ENCODE measurements around the gene EPHA6.

The EPHA6 gene

DNA sequence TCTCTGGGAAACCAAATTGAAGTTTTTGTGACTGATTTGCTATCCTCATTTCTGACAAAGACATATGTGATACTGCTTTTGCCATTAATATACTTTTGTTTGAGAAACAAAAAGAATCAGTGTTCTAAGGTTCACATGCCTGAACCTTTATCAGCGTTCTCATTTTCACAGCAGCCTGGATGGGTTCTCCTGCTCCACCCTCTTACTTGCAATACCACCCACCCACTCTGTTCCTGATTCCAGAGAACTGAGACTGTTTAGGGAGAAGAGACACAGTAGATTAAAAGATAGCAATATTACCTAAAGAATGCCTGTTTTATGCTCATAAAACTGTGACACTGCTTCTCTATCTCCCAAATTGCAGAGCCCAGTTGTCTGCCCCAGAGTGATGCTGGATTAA, 924.4 kb downstream of the EPHA6 start:
- WGBS, result 92% methylated on average over 1 of the region's 1 CpG
- Histone ChIP-seq H3K27ac (ENCODE audit: low read depth, low read length) (no peak overlapping the region), H3K9me3 (ENCODE audit: insufficient read depth, low read depth, low read length) (no peaks in the 10 kb centered on the region), H3K9ac (ENCODE audit: low read depth, low read length) (no peak overlapping the region), H3K4me1 (ENCODE audit: insufficient read depth, low read length) (peaks cover 3% of the 10 kb centered on the region; the same call in 1 of the 2 replicates), H3K36me3 (ENCODE audit: insufficient read depth, low read length) (no peaks in the 10 kb centered on the region), H3K27me3 (ENCODE audit: insufficient read depth, low read length) (no peaks in the 10 kb centered on the region), H3K4me3 (ENCODE audit: low read length) (no peak overlapping the region)

DNA sequence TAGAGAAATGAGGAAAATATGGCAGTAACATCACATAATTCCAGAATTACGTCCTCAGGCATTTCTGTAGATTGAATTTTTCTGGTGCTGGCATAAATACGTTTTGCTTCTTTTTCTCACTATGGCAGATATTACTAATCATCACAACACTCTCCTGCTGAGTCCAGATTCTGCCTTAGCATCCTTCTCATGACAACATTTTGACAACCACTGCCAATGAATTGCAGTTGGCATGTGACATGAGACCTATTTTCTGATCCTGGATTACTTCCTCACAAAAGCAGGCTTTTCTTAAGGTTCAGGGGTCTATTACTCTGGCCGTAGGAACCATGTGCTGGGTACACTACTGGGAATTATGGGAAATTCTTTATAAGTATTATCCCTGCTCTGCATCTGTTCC, 927.6 kb downstream of the EPHA6 start:
- Histone ChIP-seq H3K27ac (ENCODE audit: low read depth, low read length) (no peak overlapping the region), H3K9ac (ENCODE audit: low read depth, low read length) (no peak overlapping the region), H3K4me1 (ENCODE audit: insufficient read depth, low read length) (peaks cover 2% of the 10 kb centered on the region; the same call in 1 of the 2 replicates), H3K36me3 (ENCODE audit: insufficient read depth, low read length) (no peaks in the 10 kb centered on the region), H3K9me3 (ENCODE audit: insufficient read depth, low read depth, low read length) (no peaks in the 10 kb centered on the region), H3K4me3 (ENCODE audit: low read length) (no peak overlapping the region), H3K27me3 (ENCODE audit: insufficient read depth, low read length) (no peaks in the 10 kb centered on the region)
- WGBS, result 91% methylated on average over 2 of the region's 3 CpGs

DNA sequence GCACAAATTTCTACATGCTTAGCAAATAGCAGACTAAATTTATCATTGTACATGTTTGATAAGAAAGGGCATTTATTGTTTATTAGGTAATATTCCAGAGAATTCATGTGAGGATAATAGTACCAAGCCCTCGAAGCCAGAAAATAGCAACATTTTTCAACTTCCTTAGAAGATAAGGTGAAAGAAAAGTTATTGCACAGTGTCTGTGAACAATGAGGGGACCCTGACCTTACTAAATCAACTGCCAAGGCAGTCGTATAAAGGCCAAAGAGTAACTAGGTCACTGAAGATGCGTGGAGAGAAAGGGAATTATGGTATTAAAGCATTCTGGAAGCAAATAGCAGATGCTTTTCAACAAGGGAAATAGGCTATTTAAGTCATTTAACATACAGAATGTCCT, 929.9 kb downstream of the EPHA6 start:
- H3K9ac ChIP-seq (ENCODE audit: low read depth, low read length), result no peak overlapping the region
- no peaks in the 10 kb centered on the region for H3K9me3 ChIP-seq (ENCODE audit: insufficient read depth, low read depth, low read length)
- no peak overlapping the region for H3K27ac ChIP-seq (ENCODE audit: low read depth, low read length)
- H3K36me3 ChIP-seq (ENCODE audit: insufficient read depth, low read length), result no peaks in the 10 kb centered on the region
- H3K27me3 ChIP-seq (ENCODE audit: insufficient read depth, low read length), result no peaks in the 10 kb centered on the region
- H3K4me3 ChIP-seq (ENCODE audit: low read length), result no peak overlapping the region
- peaks cover 13% of the 10 kb centered on the region for H3K4me1 ChIP-seq (ENCODE audit: insufficient read depth, low read length)
- WGBS, result 84% methylated on average over 3 of the region's 3 CpGs

DNA sequence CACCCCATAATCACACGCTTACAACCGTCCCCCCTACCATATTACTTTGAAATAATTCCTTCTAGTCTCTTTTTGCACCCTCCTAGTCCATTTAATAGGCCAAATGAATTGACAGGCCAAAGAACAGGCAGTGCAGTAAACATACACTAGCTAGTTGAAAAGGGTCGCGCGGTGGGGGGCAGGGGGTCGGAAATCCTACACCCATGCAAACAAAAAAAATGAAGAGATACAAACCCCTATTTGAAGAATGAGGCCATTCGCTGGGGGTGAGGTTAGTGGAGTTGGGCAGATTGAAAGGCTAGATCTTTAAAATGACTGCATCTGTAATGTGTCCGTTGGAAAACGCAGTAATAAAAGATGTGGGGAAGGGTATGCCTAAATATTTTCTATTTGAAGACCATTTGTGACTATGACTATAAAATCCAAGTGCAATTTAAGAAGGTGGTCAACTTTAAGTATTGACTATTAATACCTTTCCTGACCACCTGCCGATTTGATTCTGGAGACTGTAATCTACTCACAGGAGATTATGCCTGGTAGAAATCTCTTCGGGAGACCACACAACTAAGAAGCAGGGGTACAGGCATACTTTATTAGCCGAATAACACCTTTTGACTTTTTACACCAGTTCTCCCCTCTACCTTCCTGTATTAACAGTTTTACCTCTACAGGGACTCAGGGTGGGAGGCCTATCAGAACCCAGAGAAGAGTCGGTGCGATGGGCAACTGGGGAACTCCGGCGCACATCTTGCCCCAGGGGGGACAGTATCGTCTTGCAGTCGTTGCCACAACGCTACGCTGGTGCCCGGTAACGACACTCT, 949.4 kb downstream of the EPHA6 start:
- WGBS, result 24% methylated on average over 18 of the region's 22 CpGs

DNA sequence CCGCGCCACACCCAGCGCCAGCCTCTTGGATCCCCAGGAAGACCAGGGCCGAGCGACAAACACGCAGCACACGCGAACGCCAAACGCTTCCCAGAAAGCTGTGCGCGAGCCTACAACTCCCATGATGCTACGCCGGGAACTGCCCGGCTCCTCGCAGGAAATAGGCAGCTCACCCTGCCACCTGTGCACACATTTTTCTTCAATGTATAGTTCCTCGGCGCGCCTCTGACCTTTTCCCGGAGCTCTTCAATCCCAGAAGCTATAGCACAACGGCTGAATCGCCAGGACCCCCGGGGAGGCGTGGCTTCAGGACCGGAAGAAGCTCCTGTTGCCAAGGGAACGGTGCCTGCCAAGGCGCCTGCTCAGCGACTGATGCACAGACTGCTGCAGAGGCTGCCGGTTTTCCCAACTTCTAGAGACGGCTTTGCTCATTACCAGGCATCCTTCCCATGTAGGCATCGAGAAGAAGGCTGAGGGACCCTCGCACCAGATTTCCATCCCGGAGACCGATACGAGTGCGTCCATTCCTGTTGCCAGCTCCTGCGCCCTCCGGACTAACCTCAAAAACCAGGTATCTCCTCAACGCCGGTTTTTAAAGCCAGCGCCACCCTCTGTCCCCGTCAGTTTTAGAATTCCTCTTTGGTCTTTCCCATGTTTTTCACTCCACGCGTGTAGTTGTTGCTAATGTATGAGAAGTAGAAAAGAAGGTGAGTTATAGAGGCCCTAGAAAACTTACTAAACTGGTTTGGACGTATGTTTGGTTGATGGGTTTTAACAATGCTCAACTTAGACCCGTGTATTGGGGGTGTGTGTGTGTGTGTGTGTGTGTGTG, 950.2 kb downstream of the EPHA6 start, which contains the start of gene ARL6:
Gene ARL6 (plus strand): TSS at position 352 of the 832 bp plus-strand sequence. CDS start 3,350 bp downstream, outside the sequence.
- H3K36me3 ChIP-seq (ENCODE audit: insufficient read depth, low read length), result peaks cover 14% of the 10 kb centered on the region
- H3K27me3 ChIP-seq (ENCODE audit: insufficient read depth, low read length), result no peaks in the 10 kb centered on the region
- H3K9ac ChIP-seq (ENCODE audit: low read depth, low read length), result peak within 1 kb of the TSS; percentile 63
- under 1% methylated on average over 46 of the region's 46 CpGs for WGBS
- H3K4me1 ChIP-seq (ENCODE audit: insufficient read depth, low read length), result peaks cover 17% of the 10 kb centered on the region
- H3K4me3 ChIP-seq (ENCODE audit: low read length), result peak within 1 kb of the TSS; percentile 93
- H3K27ac ChIP-seq (ENCODE audit: low read depth, low read length), result peak within 1 kb of the TSS; percentile 62; the same call in 1 of the 2 replicates
- no peaks in the 10 kb centered on the region for H3K9me3 ChIP-seq (ENCODE audit: insufficient read depth, low read depth, low read length)

More for the DNA sequence above, 949.4 kb downstream of the EPHA6 start:
- Histone ChIP-seq H3K27ac (ENCODE audit: low read depth, low read length) (peak overlapping the region; percentile 62; the same call in 1 of the 2 replicates), H3K9ac (ENCODE audit: low read depth, low read length) (peak overlapping the region; percentile 63), H3K4me1 (ENCODE audit: insufficient read depth, low read length) (peaks cover 17% of the 10 kb centered on the region), H3K27me3 (ENCODE audit: insufficient read depth, low read length) (no peaks in the 10 kb centered on the region), H3K9me3 (ENCODE audit: insufficient read depth, low read depth, low read length) (no peaks in the 10 kb centered on the region), H3K36me3 (ENCODE audit: insufficient read depth, low read length) (peaks cover 5% of the 10 kb centered on the region), H3K4me3 (ENCODE audit: low read length) (peak overlapping the region; percentile 93)

DNA sequence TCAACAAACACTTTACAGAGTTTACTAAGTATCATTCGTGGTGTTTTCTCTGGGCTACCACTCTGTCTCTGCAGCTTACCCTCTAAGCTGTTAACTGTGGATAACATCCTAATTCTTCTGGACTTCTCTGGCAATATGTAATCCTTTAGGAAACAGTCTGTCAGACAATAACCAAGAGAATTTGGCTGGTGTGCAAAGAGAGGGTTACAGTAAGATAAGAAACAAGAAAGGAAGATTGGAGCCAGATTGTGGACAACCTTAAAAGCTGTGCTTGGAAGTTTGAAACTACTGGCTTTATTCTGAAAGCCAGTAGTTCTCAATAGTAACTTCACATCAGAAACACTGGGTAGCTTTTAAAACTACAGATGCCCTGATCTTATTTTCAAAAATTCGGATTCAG, 950.9 kb downstream of the EPHA6 start:
- Histone ChIP-seq H3K4me1 (ENCODE audit: insufficient read depth, low read length) (peaks cover 17% of the 10 kb centered on the region), H3K9me3 (ENCODE audit: insufficient read depth, low read depth, low read length) (no peaks in the 10 kb centered on the region), H3K9ac (ENCODE audit: low read depth, low read length) (no peak overlapping the region), H3K36me3 (ENCODE audit: insufficient read depth, low read length) (peaks cover 21% of the 10 kb centered on the region), H3K27me3 (ENCODE audit: insufficient read depth, low read length) (no peaks in the 10 kb centered on the region), H3K4me3 (ENCODE audit: low read length) (peak overlapping the region; percentile 93), H3K27ac (ENCODE audit: low read depth, low read length) (no peak overlapping the region)
- WGBS, result 46% methylated on average over 2 of the region's 2 CpGs

DNA sequence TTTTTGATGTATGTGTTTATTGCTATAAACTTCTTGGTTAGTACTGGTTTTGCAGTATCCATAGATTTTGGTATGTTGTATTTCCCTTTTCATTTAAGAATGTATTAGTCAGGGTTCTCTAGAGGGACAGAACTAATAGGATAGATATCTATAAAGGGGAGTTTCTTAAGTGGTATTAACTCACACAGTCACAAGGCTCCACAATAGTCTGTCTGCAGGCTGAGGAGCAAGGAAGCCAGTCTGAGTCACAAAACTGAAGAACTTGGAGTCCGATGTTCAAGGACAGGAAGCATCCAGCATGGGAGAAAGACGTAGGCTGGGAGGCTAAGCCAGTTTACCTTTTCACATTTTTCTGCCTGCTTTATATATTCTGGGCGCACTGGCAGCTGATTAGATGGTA, 958.5 kb downstream of the EPHA6 start:
- no peak overlapping the region for H3K27ac ChIP-seq (ENCODE audit: low read depth, low read length)
- H3K9ac ChIP-seq (ENCODE audit: low read depth, low read length), result no peak overlapping the region
- H3K4me1 ChIP-seq (ENCODE audit: insufficient read depth, low read length), result no peaks in the 10 kb centered on the region; the same call in 1 of the 2 replicates
- no peak overlapping the region for H3K4me3 ChIP-seq (ENCODE audit: low read length)
- H3K9me3 ChIP-seq (ENCODE audit: insufficient read depth, low read depth, low read length), result no peaks in the 10 kb centered on the region
- peaks cover 22% of the 10 kb centered on the region for H3K36me3 ChIP-seq (ENCODE audit: insufficient read depth, low read length)
- 97% methylated on average over 3 of the region's 3 CpGs for whole genome bisulfite sequencing
- no peaks in the 10 kb centered on the region for H3K27me3 ChIP-seq (ENCODE audit: insufficient read depth, low read length)

DNA sequence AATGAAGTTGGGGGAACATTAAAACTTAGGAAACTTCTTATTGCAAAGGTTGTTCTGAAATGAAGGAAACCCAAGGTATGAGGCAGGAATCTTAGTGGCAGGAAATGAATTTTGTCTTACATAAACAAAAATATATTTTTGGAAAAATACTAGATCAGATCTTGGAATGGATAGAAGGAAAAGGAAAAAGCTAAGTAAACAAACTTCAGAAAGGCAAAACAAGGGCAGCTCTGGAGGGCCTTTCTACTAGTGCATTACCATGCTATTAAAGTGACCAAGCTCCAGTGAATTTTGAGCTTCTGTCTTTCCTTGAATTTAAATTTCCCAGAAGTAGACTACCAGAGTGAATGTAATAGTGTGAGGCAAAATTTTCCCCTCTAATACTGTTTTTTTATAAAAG, 963.8 kb downstream of the EPHA6 start:
- H3K36me3 ChIP-seq (ENCODE audit: insufficient read depth, low read length), result 0 out of 2 replicates have a peak, but pooled peaks cover 7% of the 10 kb centered on the region
- H3K27me3 ChIP-seq (ENCODE audit: insufficient read depth, low read length), result no peaks in the 10 kb centered on the region
- no peaks in the 10 kb centered on the region; the same call in 1 of the 2 replicates for H3K4me1 ChIP-seq (ENCODE audit: insufficient read depth, low read length)
- H3K27ac ChIP-seq (ENCODE audit: low read depth, low read length), result no peak overlapping the region
- H3K9me3 ChIP-seq (ENCODE audit: insufficient read depth, low read depth, low read length), result no peaks in the 10 kb centered on the region
- no peak overlapping the region for H3K9ac ChIP-seq (ENCODE audit: low read depth, low read length)
- no peak overlapping the region for H3K4me3 ChIP-seq (ENCODE audit: low read length)

DNA sequence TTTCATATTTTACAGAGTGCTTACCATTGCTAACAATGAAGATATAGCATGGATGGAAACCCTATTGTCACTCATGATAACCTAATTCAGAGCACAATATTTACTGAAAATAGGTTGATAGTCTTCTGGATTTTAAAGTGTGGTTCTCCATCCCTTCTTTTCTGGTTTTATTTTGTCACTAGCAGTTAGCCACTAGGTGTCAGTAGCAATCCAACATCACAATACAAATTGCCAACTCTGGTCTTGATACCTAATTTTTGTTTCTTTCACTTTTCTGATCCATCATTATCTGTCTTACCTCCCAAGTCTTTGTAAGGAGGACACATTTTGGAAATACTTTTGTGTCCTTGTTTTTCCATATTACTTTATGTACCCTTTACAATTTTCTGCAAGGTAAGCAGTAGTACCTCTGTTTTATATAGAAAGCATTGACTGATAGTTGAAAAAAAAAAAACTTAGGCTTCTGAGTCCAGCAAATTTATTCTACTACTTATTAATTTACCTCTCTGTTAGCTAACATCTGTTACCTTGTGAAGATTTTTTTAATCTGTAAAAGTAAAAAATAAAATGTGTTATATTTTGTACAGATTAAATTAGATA, 979.1 kb downstream of the EPHA6 start:
- H3K9me3 ChIP-seq (ENCODE audit: insufficient read depth, low read depth, low read length), result no peaks in the 10 kb centered on the region
- H3K9ac ChIP-seq (ENCODE audit: low read depth, low read length), result no peak overlapping the region
- H3K36me3 ChIP-seq (ENCODE audit: insufficient read depth, low read length), result peaks cover 2% of the 10 kb centered on the region; the same call in 1 of the 2 replicates
- H3K4me1 ChIP-seq (ENCODE audit: insufficient read depth, low read length), result no peaks in the 10 kb centered on the region
- no peaks in the 10 kb centered on the region for H3K27me3 ChIP-seq (ENCODE audit: insufficient read depth, low read length)
- H3K4me3 ChIP-seq (ENCODE audit: low read length), result no peak overlapping the region
- no peak overlapping the region for H3K27ac ChIP-seq (ENCODE audit: low read depth, low read length)

DNA sequence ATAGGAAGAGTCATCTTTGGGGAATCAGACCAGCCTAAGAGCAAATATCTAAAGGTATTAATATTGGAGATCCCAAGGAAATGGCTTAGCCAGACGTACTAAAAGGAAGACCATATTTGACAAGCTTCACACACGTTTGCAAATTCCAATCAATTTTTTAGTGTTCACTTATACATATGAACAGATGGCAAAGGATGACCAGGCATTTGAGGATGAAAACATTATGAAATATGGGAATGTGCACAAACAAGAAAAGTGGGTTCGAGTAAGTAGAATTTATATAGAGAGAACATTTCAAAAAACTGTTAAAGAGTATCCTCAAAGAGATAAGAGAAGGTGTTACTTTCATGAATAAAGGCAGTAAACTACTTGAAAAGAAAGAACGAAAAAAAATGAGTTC, 981.6 kb downstream of the EPHA6 start:
- Histone ChIP-seq H3K9me3 (ENCODE audit: insufficient read depth, low read depth, low read length) (no peaks in the 10 kb centered on the region), H3K27ac (ENCODE audit: low read depth, low read length) (no peak overlapping the region), H3K36me3 (ENCODE audit: insufficient read depth, low read length) (peaks cover 1% of the 10 kb centered on the region; the same call in 1 of the 2 replicates), H3K9ac (ENCODE audit: low read depth, low read length) (no peak overlapping the region), H3K4me1 (ENCODE audit: insufficient read depth, low read length) (no peaks in the 10 kb centered on the region), H3K27me3 (ENCODE audit: insufficient read depth, low read length) (no peaks in the 10 kb centered on the region), H3K4me3 (ENCODE audit: low read length) (no peak overlapping the region)
- WGBS, result 97% methylated on average over 4 of the region's 4 CpGs

All from HUES64 (cell line).